ENCODE data around the gene HSBP1. TPM values are rescaled to one million over a fixed set of nuclear protein-coding genes. Genes with fewer than 3 reads are reported as not detected.
A peak's percentile ranks its signal among the peaks of the same experiment; 100 is the strongest.

HSBP1 gene
- total RNA-seq = 100 to 1,000 TPM; 112 to 134 TPM

- Histone ChIP-seq H3K9me3 (no peaks in the 10 kb centered on the region), H3K4me3 (peak within 1 kb of the TSS; percentile 98), H3K27ac (peak within 1 kb of the TSS; percentile 86), H3K27me3 (no peaks in the 10 kb centered on the region), H3K9ac (ENCODE audit: low read depth in 2 of 2, low read length in 2 of 2) (peak within 1 kb of the TSS; percentile 89 to 95), H3K4me1 (peaks cover 4% of the 10 kb centered on the region), H3K36me3 (no peaks in the 10 kb centered on the region)
- no peak for TF ChIP-seq CTCF (IDR thresholded peaks at IDR 0.05)
- intact Hi-C loops (cut with DNase I) = no loop called here
- DNase-seq = peak; percentile 97
These were observed at the start of gene HSBP1 for GRCh38 chr16:83807710-83808572. TSS of gene HSBP1 (plus strand) at chr16:83807978. CDS start at chr16:83808077, 99 bp downstream.

- no peaks in the 10 kb centered on the region for H3K4me1 ChIP-seq
- no peak overlapping the region for H3K27ac ChIP-seq
- no peak overlapping the region for H3K9ac ChIP-seq (ENCODE audit: low read depth in 2 of 2, low read length in 2 of 2)
- no peak for TF ChIP-seq CTCF (IDR thresholded peaks at IDR 0.05)
- no peaks in the 10 kb centered on the region for H3K36me3 ChIP-seq
- no peaks in the 10 kb centered on the region for H3K9me3 ChIP-seq
- no peak for DNase-seq
- H3K27me3 ChIP-seq = no peaks in the 10 kb centered on the region
- intact Hi-C loops (cut with DNase I) = no loop called here
- no peak overlapping the region for H3K4me3 ChIP-seq
These were observed 45.4 kb upstream of the HSBP1 start for GRCh38 chr16:83762141-83762991.

- no peak overlapping the region for H3K4me3 ChIP-seq
- intact Hi-C loops (cut with DNase I) = no loop called here
These were observed 44.8 kb upstream of the HSBP1 start for GRCh38 chr16:83762992-83763358.

GRCh38 chr16:83768986-83769385, 38.8 kb upstream of the HSBP1 start:
- Histone ChIP-seq H3K27me3 (no peaks in the 10 kb centered on the region), H3K4me1 (no peaks in the 10 kb centered on the region), H3K9ac (ENCODE audit: low read depth in 2 of 2, low read length in 2 of 2) (no peak overlapping the region), H3K9me3 (no peaks in the 10 kb centered on the region), H3K36me3 (no peaks in the 10 kb centered on the region), H3K27ac (no peak overlapping the region), H3K4me3 (no peak overlapping the region)
- DNase-seq = no peak
- TF ChIP-seq CTCF (IDR thresholded peaks at IDR 0.05) = no peak
- intact Hi-C loops (cut with DNase I) = no loop called here

More at GRCh38 chr16:83762992-83763358, 44.8 kb upstream of the HSBP1 start:
- TF ChIP-seq CTCF (IDR thresholded peaks at IDR 0.05) = no peak
- no peak for DNase-seq
- Histone ChIP-seq H3K9ac (ENCODE audit: low read depth in 2 of 2, low read length in 2 of 2) (no peak overlapping the region), H3K36me3 (no peaks in the 10 kb centered on the region), H3K4me1 (no peaks in the 10 kb centered on the region), H3K27me3 (no peaks in the 10 kb centered on the region), H3K9me3 (no peaks in the 10 kb centered on the region), H3K27ac (no peak overlapping the region)

GRCh38 chr16:83769397-83770008, 38.3 kb upstream of the HSBP1 start:
- no peak for DNase-seq
- no peak overlapping the region for H3K4me3 ChIP-seq
- intact Hi-C loops (cut with DNase I) = no loop called here
- no peak overlapping the region for H3K9ac ChIP-seq (ENCODE audit: low read depth in 2 of 2, low read length in 2 of 2)
- H3K27me3 ChIP-seq = no peaks in the 10 kb centered on the region
- H3K27ac ChIP-seq = no peak overlapping the region
- no peak for TF ChIP-seq CTCF (IDR thresholded peaks at IDR 0.05)
- no peaks in the 10 kb centered on the region for H3K9me3 ChIP-seq
- H3K36me3 ChIP-seq = no peaks in the 10 kb centered on the region
- H3K4me1 ChIP-seq = no peaks in the 10 kb centered on the region
